GM23248 (cell line): Measurements from ENCODE around the gene ACVRL1. TPM values are rescaled to one million over a fixed set of nuclear protein-coding genes. Genes with fewer than 3 reads are reported as not detected.

Source experiments
- DNase-seq: peaks from one replicate; pipeline ENCODE4 v3.0.0-alpha.2; 2015
- H2AFZ ChIP-seq: fragments of 200-600 bp; sonication (generic); 2 replicates; pipeline ENCODE4 v1.6.1; 2016; ENCODE audit warnings: antibody characterized with exemption
- H3F3A ChIP-seq: fragments of 200-600 bp; sonication (generic); 2 replicates; pipeline ENCODE4 v1.6.1; 2016; ENCODE audit warnings: mild to moderate bottlenecking, antibody characterized with exemption, mixed run types; ENCODE audit not compliant: insufficient read depth
- H3K27ac ChIP-seq: fragments of 200-600 bp; sonication (generic); 2 replicates; pipeline ENCODE4 v1.5.1; 2016; ENCODE audit warnings: mild to moderate bottlenecking
- H3K27me3 ChIP-seq: fragments of 200-600 bp; sonication (generic); replicated peaks from 2 replicates; pipeline ENCODE4 v1.6.1; 2016; ENCODE audit warnings: mild to moderate bottlenecking; ENCODE audit not compliant: insufficient read depth
- H3K36me3 ChIP-seq: fragments of 200-600 bp; sonication (generic); 2 replicates; pipeline ENCODE4 v1.6.1; 2016; ENCODE audit warnings: low read depth, mild to moderate bottlenecking
- H3K4me1 ChIP-seq: fragments of 200-600 bp; sonication (generic); 2 replicates; pipeline ENCODE4 v1.6.1; 2016; ENCODE audit warnings: mild to moderate bottlenecking; ENCODE audit not compliant: insufficient read depth
- H3K4me2 ChIP-seq: fragments of 200-600 bp; sonication (generic); one replicate; pipeline ENCODE4 v1.6.1; 2016; ENCODE audit warnings: mild to moderate bottlenecking; ENCODE audit not compliant: unreplicated experiment
- H3K4me3 ChIP-seq: fragments of 200-600 bp; sonication (generic); 2 replicates; pipeline ENCODE4 v1.5.1; 2016; ENCODE audit warnings: mild to moderate bottlenecking
- H3K79me2 ChIP-seq: fragments of 200-600 bp; sonication (generic); 2 replicates; pipeline ENCODE4 v1.6.1; 2016; ENCODE audit warnings: mild to moderate bottlenecking; ENCODE audit not compliant: insufficient read depth
- H3K9ac ChIP-seq: fragments of 200-600 bp; sonication (generic); 2 replicates; pipeline ENCODE4 v1.6.1; 2016; ENCODE audit warnings: mild to moderate bottlenecking
- H3K9me2 ChIP-seq: fragments of 200-600 bp; sonication (generic); 2 replicates; pipeline ENCODE4 v1.6.1; 2016; ENCODE audit warnings: mixed run types, mild to moderate bottlenecking, moderate library complexity; ENCODE audit not compliant: insufficient read depth
- H3K9me3 ChIP-seq: fragments of 200-600 bp; sonication (generic); one replicate; pipeline ENCODE4 v1.6.1; 2017; ENCODE audit warnings: low read depth
- H4K20me1 ChIP-seq: fragments of 200-600 bp; sonication (generic); 2 replicates; pipeline ENCODE4 v1.6.0; 2016; ENCODE audit not compliant: insufficient read depth
- EZH2 ChIP-seq: fragments of 200-600 bp; sonication (generic); IDR thresholded peaks from 2 replicates; pipeline ENCODE4 v1.6.1; 2018; ENCODE audit warnings: antibody characterized with exemption, mild to moderate bottlenecking; ENCODE audit not compliant: insufficient read depth, poor library complexity, severe bottlenecking
- EZH2phosphoT487 ChIP-seq: fragments of 200-600 bp; sonication (generic); IDR thresholded peaks from 2 replicates; pipeline ENCODE4 v1.6.1; 2018; ENCODE audit warnings: antibody characterized with exemption, moderate library complexity, mild to moderate bottlenecking, low read depth; ENCODE audit not compliant: insufficient read depth
- WGBS, 2 experiments: methylation state at CpG; one replicate each; pipeline ENCODE4 v1.1.6; 2015 to 2017; ENCODE audit warnings: low lambda C conversion rate in 2 of 2, low coverage in 1 of 2; ENCODE audit errors: missing lambda C conversion rate in 2 of 2; 5-methylcytosine and 5-hydroxymethylcytosine counted together
- in situ Hi-C: fragments of 300-500 bp; cut with MboI; formaldehyde crosslinking; loops from 2 replicates; pipeline ENCODE4 v1.15.0; 2020
- polyA plus RNA-seq: library from polyadenylated mRNA; unstranded; fragments of >200 nt; fragmentation: Nextera tagmentation; extraction: Ambion mirVana; gene quantifications from 2 replicates; pipeline ENCODE4 v1.2.1, GENCODE V29; 2016
- total RNA-seq: library from RNA; depleted of rRNA; stranded (reverse); fragments of >200 nt; shearing (Covaris generic); gene quantifications from 2 replicates; pipeline ENCODE4 v1.2.3, GENCODE V29; 2014; rRNA removed

ACVRL1 gene
- 67.4 and 114 TPM in 2 replicates for total RNA-seq
- polyA plus RNA-seq = 18.9 and 19.1 TPM in 2 replicates

- Histone ChIP-seq H3K4me3 (peak within 1 kb of the TSS; percentile 82), H3K9me2 (no peaks in the 10 kb centered on the region), H2AFZ (peak within 1 kb of the TSS; percentile 84), H3K27me3 (no peaks in the 10 kb centered on the region), H3K9me3 (no peaks in the 10 kb centered on the region), H3K36me3 (no peaks in the 10 kb centered on the region), H3K27ac (peak within 1 kb of the TSS; percentile 97), H3K4me2 (peak within 1 kb of the TSS; percentile 84), H4K20me1 (no peaks in the 10 kb centered on the region), H3K9ac (peak within 1 kb of the TSS; percentile 83), H3K79me2 (peaks cover 44% of the 10 kb centered on the region), H3K4me1 (peaks cover 59% of the 10 kb centered on the region), H3F3A (peaks cover 32% of the 10 kb centered on the region)
- TF ChIP-seq EZH2 = no peak
- WGBS, 2 experiments = 0 to 2% methylated on average over 43 to 51 of the region's 74 CpGs
- in situ Hi-C loops = no loop called here
- DNase-seq = peak; percentile 51
Observed at GRCh38 chr12:51907083-51907855, at the start of gene ACVRL1. Gene ACVRL1 (plus strand): TSS chr12:51907504. CDS start chr12:51912475, 4,971 bp downstream.

- no peak overlapping the region for H3K9ac ChIP-seq
- no peaks in the 10 kb centered on the region for H3K79me2 ChIP-seq
- no peak overlapping the region for H3K4me3 ChIP-seq
- no peaks in the 10 kb centered on the region for H3F3A ChIP-seq
- H4K20me1 ChIP-seq = no peaks in the 10 kb centered on the region
- no peak for DNase-seq
- no peak overlapping the region for H3K4me2 ChIP-seq
- TF ChIP-seq EZH2phosphoT487 (no peak), EZH2 (no peak)
- H3K4me1 ChIP-seq = no peaks in the 10 kb centered on the region
- no peaks in the 10 kb centered on the region for H3K9me2 ChIP-seq
- no peaks in the 10 kb centered on the region for H3K36me3 ChIP-seq
- in situ Hi-C loops = no loop called here
- no peaks in the 10 kb centered on the region for H3K9me3 ChIP-seq
- 54 to 57% methylated on average over 3 of the region's 3 CpGs for WGBS, 2 experiments
- H3K27me3 ChIP-seq = peaks cover 15% of the 10 kb centered on the region
- no peak overlapping the region for H3K27ac ChIP-seq
- no peak overlapping the region for H2AFZ ChIP-seq
Observed at GRCh38 chr12:51860986-51861385, 46.3 kb upstream of the ACVRL1 start.

GRCh38 chr12:51862947-51863346 lies 44.4 kb upstream of the ACVRL1 start:
- WGBS, 2 experiments = 83 to 87% methylated on average over 4 of the region's 4 CpGs

GRCh38 chr12:51863363-51863932 lies 43.9 kb upstream of the ACVRL1 start:
- Histone ChIP-seq H4K20me1 (no peaks in the 10 kb centered on the region), H3K4me3 (no peak overlapping the region), H3K4me1 (no peaks in the 10 kb centered on the region), H3F3A (no peaks in the 10 kb centered on the region), H3K79me2 (no peaks in the 10 kb centered on the region), H2AFZ (no peak overlapping the region), H3K4me2 (no peak overlapping the region), H3K27ac (no peak overlapping the region), H3K9ac (no peak overlapping the region), H3K9me2 (no peaks in the 10 kb centered on the region), H3K27me3 (peaks cover 15% of the 10 kb centered on the region), H3K36me3 (no peaks in the 10 kb centered on the region), H3K9me3 (no peaks in the 10 kb centered on the region)
- 66 to 74% methylated on average over 15 to 17 of the region's 17 CpGs for WGBS, 2 experiments
- no peak for DNase-seq
- no peak for TF ChIP-seq EZH2phosphoT487
- no peak for TF ChIP-seq EZH2
- in situ Hi-C loops = no loop called here

More at GRCh38 chr12:51862947-51863346, 44.4 kb upstream of the ACVRL1 start:
- no peak overlapping the region for H3K9ac ChIP-seq
- no peak overlapping the region for H3K4me2 ChIP-seq
- TF ChIP-seq EZH2 (no peak), EZH2phosphoT487 (no peak)
- no peak overlapping the region for H3K27ac ChIP-seq
- H3K36me3 ChIP-seq = no peaks in the 10 kb centered on the region
- no peaks in the 10 kb centered on the region for H3K79me2 ChIP-seq
- in situ Hi-C loops = no loop called here
- no peaks in the 10 kb centered on the region for H3K9me3 ChIP-seq
- no peaks in the 10 kb centered on the region for H3K9me2 ChIP-seq
- H3F3A ChIP-seq = no peaks in the 10 kb centered on the region
- no peak overlapping the region for H2AFZ ChIP-seq
- no peaks in the 10 kb centered on the region for H3K4me1 ChIP-seq
- no peak for DNase-seq
- no peaks in the 10 kb centered on the region for H4K20me1 ChIP-seq
- peaks cover 15% of the 10 kb centered on the region for H3K27me3 ChIP-seq
- no peak overlapping the region for H3K4me3 ChIP-seq
